Hepatocyte (in vitro differentiated cells): ENCODE results near the gene CKAP5. TPM values are rescaled to one million over a fixed set of nuclear protein-coding genes. Genes with fewer than 3 reads are reported as not detected.
A peak's percentile ranks its signal among the peaks of the same experiment; 100 is the strongest.
"Not testable (repeated sequence)": the region's sequence is repeated elsewhere in the genome, so short reads cannot be mapped to it uniquely, and the experiment has no call there.

Source experiments
- DNase-seq: peaks from one replicate; pipeline ENCODE4 v3.0.0-alpha.2; 2016; ENCODE audit warnings: low spot score
- H2AFZ ChIP-seq: fragments of 200-600 bp; sonication (generic); 2 replicates; pipeline ENCODE4 v1.6.0; 2016; ENCODE audit warnings: antibody characterized with exemption, mild to moderate bottlenecking
- H3K27ac ChIP-seq: fragments of 200-600 bp; sonication (generic); 2 replicates; pipeline ENCODE4 v1.5.1; 2016; ENCODE audit warnings: mild to moderate bottlenecking
- H3K27me3 ChIP-seq: fragments of 200-600 bp; sonication (generic); 2 replicates; pipeline ENCODE4 v1.6.1; 2016
- H3K36me3 ChIP-seq: fragments of 200-600 bp; sonication (generic); replicated peaks from 2 replicates; pipeline ENCODE4 v1.5.1; 2016; ENCODE audit warnings: low read depth; ENCODE audit not compliant: insufficient read depth
- H3K4me1 ChIP-seq: fragments of 200-600 bp; sonication (generic); 2 replicates; pipeline ENCODE4 v1.5.1; 2016; ENCODE audit warnings: mild to moderate bottlenecking, moderate library complexity; ENCODE audit not compliant: insufficient read depth
- H3K4me2 ChIP-seq: fragments of 200-600 bp; sonication (generic); 2 replicates; pipeline ENCODE4 v1.6.0; 2016
- H3K4me3 ChIP-seq: fragments of 200-600 bp; sonication (generic); 2 replicates; pipeline ENCODE4 v1.5.1; 2016; ENCODE audit warnings: mild to moderate bottlenecking
- H3K79me2 ChIP-seq: fragments of 200-600 bp; sonication (generic); 2 replicates; pipeline ENCODE4 v1.6.0; 2017; ENCODE audit warnings: mild to moderate bottlenecking
- H3K9me2 ChIP-seq: fragments of 200-600 bp; sonication (generic); replicated peaks from 2 replicates; pipeline ENCODE4 v1.6.0; 2017; ENCODE audit warnings: mild to moderate bottlenecking; ENCODE audit not compliant: insufficient read depth
- H3K9me3 ChIP-seq: fragments of 200-600 bp; sonication (generic); 2 replicates; pipeline ENCODE4 v1.5.1; 2016; ENCODE audit warnings: low read depth, mild to moderate bottlenecking
- H4K20me1 ChIP-seq: fragments of 200-600 bp; sonication (generic); 2 replicates; pipeline ENCODE4 v1.6.0; 2016; ENCODE audit warnings: mild to moderate bottlenecking; ENCODE audit not compliant: insufficient read depth, poor library complexity, severe bottlenecking
- EZH2 ChIP-seq: fragments of 200-600 bp; sonication (generic); IDR thresholded peaks from 2 replicates; pipeline ENCODE4 v1.6.1; 2016; ENCODE audit warnings: antibody characterized with exemption, mild to moderate bottlenecking, borderline replicate concordance
- EZH2phosphoT487 ChIP-seq: fragments of 200-600 bp; sonication (generic); IDR thresholded peaks from one replicate; pipeline ENCODE4 v1.6.1; 2018; ENCODE audit warnings: antibody characterized with exemption, mild to moderate bottlenecking, low read depth, moderate library complexity; ENCODE audit not compliant: unreplicated experiment, severe bottlenecking
- WGBS: methylation state at CpG from one replicate; pipeline ENCODE4 v1.1.6; 2016; ENCODE audit warnings: low lambda C conversion rate; ENCODE audit errors: missing lambda C conversion rate; 5-methylcytosine and 5-hydroxymethylcytosine counted together
- polyA plus RNA-seq: library from polyadenylated mRNA; unstranded; fragments of >200 nt; fragmentation: Nextera tagmentation; extraction: Ambion mirVana; gene quantifications from 2 replicates; pipeline ENCODE4 v1.2.1, GENCODE V29; 2016
- total RNA-seq: library from RNA; depleted of rRNA; stranded (reverse); fragments of >200 nt; gene quantifications from 2 replicates; pipeline ENCODE4 v1.2.3, GENCODE V29; 2014
- TF ChIP-seq, protein P1 (sequence below): fragments of 200-600 bp; sonication (generic); IDR thresholded peaks from 2 replicates; pipeline ENCODE4 v1.5.1; 2016; ENCODE audit warnings: antibody characterized with exemption, mild to moderate bottlenecking; ENCODE audit not compliant: poor library complexity

Gene CKAP5
- total and polyA plus RNA-seq, 2 experiments from 2014 or later, result 23.7 to 53.3 TPM

DNA sequence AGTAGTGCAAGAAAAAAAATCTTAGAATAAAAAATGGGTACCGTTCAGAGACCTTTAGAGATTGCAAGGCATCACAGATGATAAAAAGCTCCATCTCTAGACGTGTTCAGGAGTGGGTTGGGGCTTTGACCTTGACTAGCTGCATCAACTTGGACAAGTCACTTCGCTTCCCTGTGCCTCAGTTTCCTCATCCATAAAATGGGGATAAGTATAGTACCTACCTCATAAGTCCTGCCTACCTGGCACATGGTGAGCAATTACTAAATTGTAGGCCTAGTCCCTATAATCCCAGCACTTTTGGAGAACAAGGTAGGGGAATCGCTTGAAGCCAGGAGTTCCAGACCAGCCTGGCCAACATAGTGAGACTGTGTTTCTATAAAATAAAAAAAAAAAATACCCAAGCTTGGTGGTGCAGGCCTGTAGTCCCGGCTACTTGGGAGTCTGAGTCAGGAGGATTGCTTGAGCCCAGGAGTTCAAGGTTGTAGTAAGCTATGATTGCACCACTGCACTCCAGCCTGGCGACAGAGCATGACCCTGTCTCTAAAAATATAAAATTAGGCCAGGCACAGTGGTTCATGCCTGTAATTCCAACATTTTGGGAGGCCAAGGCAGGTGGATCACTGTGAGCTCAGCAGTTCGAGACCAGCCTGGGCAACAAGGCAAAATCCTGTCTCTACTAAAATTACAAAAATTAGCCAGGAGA is 133.1 kb downstream of the CKAP5 start:
- no peak for DNase-seq

DNA sequence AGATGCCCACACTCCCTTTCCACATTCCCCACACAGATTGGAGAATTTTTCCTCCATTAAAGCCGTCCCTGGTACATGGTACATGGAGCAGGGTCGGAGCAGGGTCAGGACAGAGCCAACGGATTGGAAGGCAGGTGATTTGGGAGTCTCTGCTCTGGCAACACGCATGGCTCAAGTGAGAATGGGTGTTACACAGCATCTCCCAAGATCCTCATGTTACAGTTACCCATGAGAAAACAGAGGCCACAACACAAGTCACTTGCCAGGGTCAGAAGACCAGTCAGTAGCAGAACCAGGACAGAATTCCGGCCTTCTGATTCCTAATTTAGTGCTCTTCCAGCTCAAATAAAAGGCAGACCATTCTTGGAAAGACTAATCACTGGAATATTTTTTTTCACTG is 134.8 kb downstream of the CKAP5 start:
- no peak overlapping the region for H2AFZ ChIP-seq
- 92% methylated on average over 5 of the region's 5 CpGs for WGBS
- no peaks in the 10 kb centered on the region for H3K9me2 ChIP-seq
- peak overlapping the region; percentile 51 for H3K27ac ChIP-seq
- H3K36me3 ChIP-seq, result no peaks in the 10 kb centered on the region
- H3K9me3 ChIP-seq, result no peaks in the 10 kb centered on the region
- H3K4me2 ChIP-seq, result no peak overlapping the region
- TF ChIP-seq EZH2phosphoT487, result no peak
- no peak for TF ChIP-seq EZH2
- TF ChIP-seq, protein P1, sequence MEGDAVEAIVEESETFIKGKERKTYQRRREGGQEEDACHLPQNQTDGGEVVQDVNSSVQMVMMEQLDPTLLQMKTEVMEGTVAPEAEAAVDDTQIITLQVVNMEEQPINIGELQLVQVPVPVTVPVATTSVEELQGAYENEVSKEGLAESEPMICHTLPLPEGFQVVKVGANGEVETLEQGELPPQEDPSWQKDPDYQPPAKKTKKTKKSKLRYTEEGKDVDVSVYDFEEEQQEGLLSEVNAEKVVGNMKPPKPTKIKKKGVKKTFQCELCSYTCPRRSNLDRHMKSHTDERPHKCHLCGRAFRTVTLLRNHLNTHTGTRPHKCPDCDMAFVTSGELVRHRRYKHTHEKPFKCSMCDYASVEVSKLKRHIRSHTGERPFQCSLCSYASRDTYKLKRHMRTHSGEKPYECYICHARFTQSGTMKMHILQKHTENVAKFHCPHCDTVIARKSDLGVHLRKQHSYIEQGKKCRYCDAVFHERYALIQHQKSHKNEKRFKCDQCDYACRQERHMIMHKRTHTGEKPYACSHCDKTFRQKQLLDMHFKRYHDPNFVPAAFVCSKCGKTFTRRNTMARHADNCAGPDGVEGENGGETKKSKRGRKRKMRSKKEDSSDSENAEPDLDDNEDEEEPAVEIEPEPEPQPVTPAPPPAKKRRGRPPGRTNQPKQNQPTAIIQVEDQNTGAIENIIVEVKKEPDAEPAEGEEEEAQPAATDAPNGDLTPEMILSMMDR, result no peak
- no peaks in the 10 kb centered on the region for H3K4me1 ChIP-seq
- no peak overlapping the region for H3K4me3 ChIP-seq
- no peaks in the 10 kb centered on the region for H3K27me3 ChIP-seq
- H3K79me2 ChIP-seq, result no peaks in the 10 kb centered on the region
- no peaks in the 10 kb centered on the region for H4K20me1 ChIP-seq
- no peak for DNase-seq

More for the DNA sequence above, 133.1 kb downstream of the CKAP5 start:
- no peaks in the 10 kb centered on the region for H3K9me3 ChIP-seq
- H3K4me2 ChIP-seq, result no peak overlapping the region
- no peaks in the 10 kb centered on the region for H3K27me3 ChIP-seq
- no peaks in the 10 kb centered on the region for H3K79me2 ChIP-seq
- WGBS, result 94% methylated on average over 7 of the region's 7 CpGs
- no peaks in the 10 kb centered on the region for H3K36me3 ChIP-seq
- H3K27ac ChIP-seq, result no peak overlapping the region
- no peak overlapping the region for H3K4me3 ChIP-seq
- TF ChIP-seq, protein P1, result no peak
- TF ChIP-seq EZH2 (no peak), EZH2phosphoT487 (no peak)
- no peaks in the 10 kb centered on the region for H4K20me1 ChIP-seq
- no peak overlapping the region for H2AFZ ChIP-seq
- H3K4me1 ChIP-seq, result no peaks in the 10 kb centered on the region
- H3K9me2 ChIP-seq, result no peaks in the 10 kb centered on the region

DNA sequence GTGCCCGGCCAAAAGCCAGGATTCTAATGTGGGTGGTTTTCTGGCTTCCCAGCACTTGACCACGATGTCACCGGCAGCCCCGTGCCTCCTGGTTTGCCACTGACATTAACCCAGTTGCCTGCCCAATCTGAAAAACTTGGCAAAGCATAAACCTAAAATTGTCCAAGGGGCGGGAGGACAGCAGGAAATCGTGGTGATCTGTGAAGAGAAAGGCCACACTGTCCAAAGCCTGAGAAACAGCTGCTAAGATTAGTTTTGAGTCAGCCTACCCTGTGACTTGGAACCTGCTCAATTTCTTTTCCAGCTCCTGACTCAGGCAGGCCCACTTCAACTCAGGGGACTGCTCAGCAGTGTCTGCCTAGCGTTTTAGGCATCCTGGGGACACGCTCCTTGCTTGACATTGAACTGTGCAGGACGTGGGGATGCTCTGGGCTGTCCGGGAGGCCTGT is 135.2 kb downstream of the CKAP5 start:
- Histone ChIP-seq H4K20me1 (no peaks in the 10 kb centered on the region), H3K9me3 (no peaks in the 10 kb centered on the region), H3K36me3 (no peaks in the 10 kb centered on the region), H3K27me3 (no peaks in the 10 kb centered on the region), H3K4me3 (no peak overlapping the region), H2AFZ (no peak overlapping the region), H3K4me1 (no peaks in the 10 kb centered on the region), H3K9me2 (no peaks in the 10 kb centered on the region), H3K27ac (peak overlapping the region; percentile 51), H3K4me2 (no peak overlapping the region), H3K79me2 (no peaks in the 10 kb centered on the region)
- TF ChIP-seq EZH2 (no peak), EZH2phosphoT487 (no peak)
- TF ChIP-seq, protein P1, result no peak
- no peak for DNase-seq
- 88% methylated on average over 10 of the region's 10 CpGs for WGBS

DNA sequence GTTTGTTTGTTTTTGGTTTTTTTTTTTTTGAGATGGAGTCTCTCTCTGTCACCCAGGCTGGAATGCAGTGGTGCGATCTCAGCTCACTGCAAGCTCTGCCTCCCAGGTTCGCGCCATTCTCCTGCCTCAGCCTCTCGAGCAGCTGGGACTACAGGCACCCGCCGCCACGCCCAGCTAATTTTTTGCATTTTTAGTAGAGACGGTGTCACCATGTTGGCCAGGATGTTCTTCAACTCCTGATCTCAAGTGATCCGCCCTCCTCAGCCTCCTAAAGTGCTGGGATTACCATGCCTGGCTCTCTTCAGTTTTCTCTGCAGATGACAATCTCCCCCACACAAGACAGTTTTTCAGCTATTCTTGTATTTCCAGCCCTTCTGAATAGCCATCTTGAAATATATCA is 136.7 kb downstream of the CKAP5 start:
- 87% methylated on average over 9 of the region's 9 CpGs for WGBS
- H3K4me2 ChIP-seq, H2AFZ ChIP-seq, H3K79me2 ChIP-seq, H3K4me3 ChIP-seq, H3K27me3 ChIP-seq, H3K36me3 ChIP-seq, H3K27ac ChIP-seq, DNase-seq, H3K4me1 ChIP-seq, H4K20me1 ChIP-seq, H3K9me3 ChIP-seq, H3K9me2 ChIP-seq: not testable (repeated sequence)
